IPS-20b (cell line): Measurements from ENCODE around the gene SERTAD2.

Experiments
- H3K27ac ChIP-seq: one replicate; pipeline ENCODE4 v1.5.1; 2013; ENCODE audit warnings: low read length
- H3K27me3 ChIP-seq: 2 replicates; pipeline ENCODE4 v1.6.1; 2013; ENCODE audit warnings: mild to moderate bottlenecking, low read length, inconsistent platforms; ENCODE audit not compliant: insufficient read depth
- H3K36me3 ChIP-seq: 2 replicates; pipeline ENCODE4 v1.6.1; 2013; ENCODE audit warnings: low read depth, mild to moderate bottlenecking, inconsistent platforms, low read length, moderate library complexity; ENCODE audit not compliant: insufficient read depth
- H3K4me1 ChIP-seq: 2 replicates; pipeline ENCODE4 v1.6.1; 2013; ENCODE audit warnings: mild to moderate bottlenecking, control low read depth, inconsistent platforms, low read length, moderate library complexity; ENCODE audit not compliant: insufficient read depth
- H3K4me3 ChIP-seq: 2 replicates; pipeline ENCODE4 v1.5.1; 2013; ENCODE audit warnings: mild to moderate bottlenecking, low read length, inconsistent platforms
- H3K9ac ChIP-seq: 2 replicates; pipeline ENCODE4 v1.6.1; 2013; ENCODE audit warnings: low read depth, mild to moderate bottlenecking, inconsistent platforms, low read length, moderate library complexity
- H3K9me3 ChIP-seq: 2 replicates; pipeline ENCODE4 v1.6.1; 2013; ENCODE audit warnings: mild to moderate bottlenecking, low read depth, low read length, inconsistent platforms; ENCODE audit not compliant: insufficient read depth

The SERTAD2 gene

GRCh38 chr2:64641599-64641998 is 12.1 kb downstream of the SERTAD2 start:
- no peaks in the 10 kb centered on the region for H3K9me3 ChIP-seq
- H3K4me1 ChIP-seq: peaks cover 47% of the 10 kb centered on the region
- peaks cover 31% of the 10 kb centered on the region for H3K27me3 ChIP-seq
- no peak overlapping the region for H3K9ac ChIP-seq
- no peaks in the 10 kb centered on the region for H3K36me3 ChIP-seq
- H3K4me3 ChIP-seq: no peak overlapping the region
- no peak overlapping the region for H3K27ac ChIP-seq

DNA sequence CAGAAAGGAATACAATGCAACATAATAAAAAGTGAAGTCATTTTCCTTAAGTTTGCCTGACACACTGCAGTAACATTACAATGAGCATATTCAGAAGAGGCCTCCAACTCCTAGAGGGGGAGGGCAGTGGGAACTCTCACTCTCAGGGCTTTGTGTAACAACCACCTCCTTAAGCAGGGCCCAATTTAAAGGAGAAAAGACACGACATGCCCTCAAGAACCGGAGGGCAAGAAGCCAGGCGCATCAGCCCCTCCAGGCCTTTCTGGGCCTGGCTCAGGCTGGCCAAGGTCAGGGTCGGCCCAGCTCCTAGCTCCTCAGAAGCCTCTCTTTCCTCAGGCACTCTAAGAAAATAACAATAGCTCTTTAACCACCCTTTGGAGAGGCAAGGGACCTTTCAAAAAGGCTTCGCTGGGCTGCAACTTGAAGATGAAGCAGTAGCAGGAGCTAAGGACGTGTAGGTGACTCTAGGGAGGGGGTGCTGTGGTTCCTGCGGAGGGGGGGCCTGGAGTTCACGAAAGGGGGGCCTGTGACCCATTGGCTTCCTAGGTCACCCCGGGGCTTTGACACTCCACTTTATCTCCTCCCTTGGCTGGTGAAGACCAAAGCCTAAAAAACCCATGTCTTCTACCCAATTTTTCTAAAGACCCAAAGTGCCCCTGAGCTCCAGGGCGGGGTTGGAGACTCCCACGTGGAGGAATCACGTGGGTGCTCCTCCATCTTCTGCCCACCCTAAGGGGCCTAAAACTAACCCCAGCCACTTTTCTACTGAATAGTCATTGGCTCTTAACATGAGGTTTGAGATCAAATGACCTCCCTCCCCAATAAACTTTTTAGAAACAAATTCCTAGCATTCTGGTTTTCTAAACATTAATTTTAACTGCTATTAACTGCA is 13.3 kb downstream of the SERTAD2 start:
- Histone ChIP-seq H3K9me3 (no peaks in the 10 kb centered on the region), H3K9ac (0 out of 2 replicates have a peak overlapping the region, but pooled peaks have one; percentile 0), H3K27ac (no peak overlapping the region), H3K27me3 (peaks cover 31% of the 10 kb centered on the region), H3K4me1 (peaks cover 37% of the 10 kb centered on the region), H3K4me3 (no peak overlapping the region), H3K36me3 (peaks cover 8% of the 10 kb centered on the region)

DNA sequence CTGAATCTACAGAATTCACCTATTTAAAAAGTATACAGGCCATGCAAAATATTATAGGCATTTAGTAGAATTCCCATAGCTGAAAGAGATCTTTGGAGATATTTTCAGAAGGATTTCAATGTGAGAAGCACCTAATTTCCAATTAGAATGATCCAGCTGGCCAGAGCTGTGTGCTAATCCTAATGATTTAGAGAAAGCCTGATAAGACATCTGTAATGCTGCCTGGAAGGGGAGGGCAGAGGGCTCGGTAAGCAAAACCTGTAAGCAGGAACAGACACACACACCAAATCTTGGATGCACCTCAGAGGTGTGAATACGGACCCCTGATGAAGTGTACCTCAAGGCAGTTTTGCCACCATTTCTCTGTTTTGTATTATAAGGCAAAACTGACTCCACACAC is 14.0 kb downstream of the SERTAD2 start:
- no peak overlapping the region for H3K9ac ChIP-seq
- peaks cover 31% of the 10 kb centered on the region for H3K27me3 ChIP-seq
- H3K9me3 ChIP-seq: no peaks in the 10 kb centered on the region
- no peak overlapping the region for H3K27ac ChIP-seq
- H3K4me3 ChIP-seq: no peak overlapping the region
- H3K36me3 ChIP-seq: peaks cover 14% of the 10 kb centered on the region
- H3K4me1 ChIP-seq: peaks cover 34% of the 10 kb centered on the region

DNA sequence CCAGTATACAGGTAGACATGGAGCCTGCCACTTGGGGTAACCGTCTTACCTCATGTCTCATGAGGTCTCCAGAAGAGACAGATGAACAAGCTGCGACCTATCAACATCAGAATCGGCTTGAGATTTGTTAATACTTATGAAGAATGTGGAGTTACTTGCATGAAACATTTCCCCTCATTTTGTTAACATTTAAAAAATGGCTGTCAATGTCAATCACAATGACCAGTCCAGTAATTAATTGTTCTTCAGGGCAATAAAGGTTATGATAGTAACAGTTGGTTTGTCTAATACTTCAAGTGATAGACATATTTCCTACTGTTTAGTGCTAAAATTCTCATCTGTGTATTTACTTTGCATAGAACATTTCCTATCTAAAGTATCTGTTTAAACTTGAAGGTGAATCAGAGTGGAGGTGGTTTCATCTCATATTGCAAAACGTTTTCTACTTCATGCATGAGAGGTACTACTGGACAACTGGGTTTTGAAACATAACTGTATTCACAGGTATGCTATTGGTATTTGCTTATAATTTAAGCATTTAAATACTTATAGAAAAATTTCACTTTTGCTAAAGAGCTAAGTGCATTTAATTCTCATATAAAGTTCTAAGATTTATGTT is 15.1 kb downstream of the SERTAD2 start:
- H3K9ac ChIP-seq: no peak overlapping the region
- H3K9me3 ChIP-seq: no peaks in the 10 kb centered on the region
- no peak overlapping the region for H3K4me3 ChIP-seq
- no peak overlapping the region for H3K27ac ChIP-seq
- H3K27me3 ChIP-seq: peaks cover 27% of the 10 kb centered on the region
- peaks cover 29% of the 10 kb centered on the region for H3K4me1 ChIP-seq
- H3K36me3 ChIP-seq: peaks cover 14% of the 10 kb centered on the region

DNA sequence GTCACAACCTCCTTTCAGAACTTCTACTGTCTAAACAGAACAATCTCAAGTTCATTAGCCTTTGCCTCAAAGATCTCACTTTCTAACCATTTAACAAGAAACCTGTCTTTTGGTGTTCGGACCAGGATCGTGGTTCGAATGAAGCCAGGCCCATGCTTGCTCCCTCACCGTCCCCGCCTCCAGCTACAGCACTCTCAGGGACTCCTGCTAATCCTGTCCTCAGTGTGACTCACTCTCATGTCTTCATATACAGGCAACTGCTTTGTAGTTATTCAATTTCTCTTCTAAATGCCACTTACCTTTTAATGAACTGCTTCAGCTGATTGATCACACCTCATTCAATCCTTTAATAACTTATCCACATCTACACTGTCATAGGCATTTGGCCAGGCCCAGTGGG is 15.8 kb downstream of the SERTAD2 start:
- Histone ChIP-seq H3K9ac (no peak overlapping the region), H3K9me3 (no peaks in the 10 kb centered on the region), H3K27ac (no peak overlapping the region), H3K4me1 (peaks cover 27% of the 10 kb centered on the region), H3K36me3 (peaks cover 21% of the 10 kb centered on the region), H3K4me3 (no peak overlapping the region), H3K27me3 (peaks cover 20% of the 10 kb centered on the region)

DNA sequence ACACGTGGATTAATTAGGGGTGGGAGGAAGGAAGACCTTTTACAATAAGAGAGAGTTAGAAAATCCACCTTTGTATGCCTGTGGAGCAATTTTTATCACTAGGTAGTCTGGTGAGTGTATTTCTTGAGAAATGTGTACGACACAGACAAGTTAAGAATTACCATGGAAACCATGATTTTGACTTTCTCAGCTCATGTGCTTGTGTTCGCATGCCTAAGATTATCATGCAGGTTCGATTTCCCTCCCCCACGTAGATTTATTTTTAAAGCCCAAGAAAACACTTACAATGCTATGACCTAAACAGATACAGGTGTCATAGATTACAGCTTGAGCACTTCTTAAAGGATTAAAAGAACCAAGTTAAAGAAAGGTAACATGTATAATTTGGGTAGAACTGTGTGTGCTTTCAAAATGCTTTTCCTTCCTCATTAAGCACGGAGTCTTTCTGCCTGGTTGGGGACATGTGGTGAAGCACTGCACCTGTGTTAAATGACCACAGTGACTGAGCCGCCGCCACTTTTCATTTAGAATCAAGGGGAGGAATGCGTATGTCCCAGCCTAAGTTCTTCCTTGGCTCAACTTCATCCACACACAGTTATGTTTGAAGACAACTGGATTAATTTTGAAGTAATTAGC is 16.6 kb downstream of the SERTAD2 start:
- peaks cover 12% of the 10 kb centered on the region for H3K27me3 ChIP-seq
- H3K9ac ChIP-seq: no peak overlapping the region
- no peak overlapping the region for H3K4me3 ChIP-seq
- H3K4me1 ChIP-seq: peaks cover 24% of the 10 kb centered on the region; the same call in 1 of the 2 replicates
- peaks cover 22% of the 10 kb centered on the region for H3K36me3 ChIP-seq
- no peaks in the 10 kb centered on the region for H3K9me3 ChIP-seq
- no peak overlapping the region for H3K27ac ChIP-seq

GRCh38 chr2:64635976-64636911 is 17.5 kb downstream of the SERTAD2 start:
- H3K9me3 ChIP-seq: no peaks in the 10 kb centered on the region
- H3K4me3 ChIP-seq: no peak overlapping the region
- peaks cover 22% of the 10 kb centered on the region for H3K36me3 ChIP-seq
- peaks cover 17% of the 10 kb centered on the region; the same call in 1 of the 2 replicates for H3K4me1 ChIP-seq
- H3K27ac ChIP-seq: no peak overlapping the region
- H3K27me3 ChIP-seq: peaks cover 3% of the 10 kb centered on the region
- no peak overlapping the region for H3K9ac ChIP-seq

- Histone ChIP-seq H3K4me1 (peaks cover 2% of the 10 kb centered on the region; the same call in 1 of the 2 replicates), H3K27me3 (no peaks in the 10 kb centered on the region), H3K9me3 (no peaks in the 10 kb centered on the region), H3K27ac (no peak overlapping the region), H3K4me3 (no peak overlapping the region), H3K9ac (no peak overlapping the region), H3K36me3 (peaks cover 22% of the 10 kb centered on the region)
Measured at GRCh38 chr2:64634345-64635267, 19.1 kb downstream of the SERTAD2 start.

DNA sequence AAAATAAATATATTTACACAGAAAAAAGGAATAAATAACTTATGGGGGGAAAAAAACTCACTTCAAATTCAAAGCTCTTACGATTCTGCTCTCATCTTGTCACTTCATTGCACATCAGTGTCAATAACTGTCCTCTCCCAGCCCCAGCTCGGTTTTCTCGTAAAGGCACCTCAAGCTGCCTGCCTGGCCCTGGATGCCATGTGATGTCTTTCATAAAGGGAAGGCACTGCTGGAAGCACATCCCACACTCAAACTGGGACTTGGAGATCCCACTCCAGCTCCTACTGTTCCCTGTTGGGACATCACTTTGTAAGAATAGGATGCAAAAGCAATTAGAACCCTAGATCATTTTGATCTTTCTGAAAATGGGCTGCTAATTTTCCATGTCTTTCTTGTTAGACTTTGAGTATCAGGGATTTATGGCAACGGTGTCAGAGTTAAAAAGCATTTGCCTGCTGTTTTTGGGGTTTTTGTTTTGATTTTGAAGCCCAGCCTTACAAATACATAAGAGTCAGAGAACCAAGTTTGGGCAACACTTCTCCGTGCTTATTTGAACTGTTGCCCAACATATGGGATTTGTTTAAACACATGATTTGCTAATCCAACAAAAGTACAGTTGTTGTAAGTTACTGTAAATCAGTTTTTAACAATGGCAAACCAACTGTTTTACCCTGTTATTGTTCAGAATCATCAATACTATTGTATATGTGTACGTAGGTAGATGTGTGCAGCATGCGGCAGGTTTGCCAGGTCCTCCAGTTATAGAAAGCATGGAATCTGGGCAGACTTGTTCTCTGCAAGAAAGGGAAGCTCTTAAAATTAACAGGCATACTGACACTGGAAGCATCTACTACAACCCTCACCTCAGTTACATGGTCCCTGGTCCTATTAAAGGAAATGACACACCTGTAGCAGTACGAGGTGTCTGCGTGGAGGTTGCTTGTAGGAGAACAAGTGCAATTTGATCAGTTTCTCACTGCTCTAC is 20.6 kb downstream of the SERTAD2 start:
- Histone ChIP-seq H3K27ac (no peak overlapping the region), H3K9ac (no peak overlapping the region), H3K4me1 (no peaks in the 10 kb centered on the region), H3K9me3 (no peaks in the 10 kb centered on the region), H3K36me3 (peaks cover 22% of the 10 kb centered on the region), H3K27me3 (no peaks in the 10 kb centered on the region), H3K4me3 (no peak overlapping the region)
